H9 (cell line): Measurements from ENCODE around the gene TLN1. TPM values are rescaled to one million over a fixed set of nuclear protein-coding genes. Genes with fewer than 3 reads are reported as not detected.

ENCODE experiments used
- DNase-seq: peaks from one replicate; pipeline ENCODE4 v3.0.0-alpha.2; 2017
- H2AFZ ChIP-seq: one replicate; pipeline ENCODE4 v1.6.1; 2013; ENCODE audit warnings: mild to moderate bottlenecking, low read length, control low read depth, moderate library complexity
- H2AK5ac ChIP-seq: 2 replicates; pipeline ENCODE4 v1.6.1; 2013; ENCODE audit warnings: low read length, control low read depth, mixed read lengths; ENCODE audit not compliant: insufficient read length
- H2BK120ac ChIP-seq: one replicate; pipeline ENCODE4 v1.6.1; 2013; ENCODE audit warnings: low read depth, mild to moderate bottlenecking, low read length, control low read depth, inconsistent platforms; ENCODE audit not compliant: poor library complexity, severe bottlenecking
- H2BK12ac ChIP-seq: 2 replicates; pipeline ENCODE4 v1.6.1; 2013; ENCODE audit warnings: low read length, control low read depth, mixed read lengths, low read depth; ENCODE audit not compliant: insufficient read length
- H2BK15ac ChIP-seq: 2 replicates; pipeline ENCODE4 v1.6.1; 2013; ENCODE audit warnings: low read depth, low read length, control low read depth
- H2BK20ac ChIP-seq: one replicate; pipeline ENCODE4 v1.6.1; 2013; ENCODE audit warnings: low read depth, mild to moderate bottlenecking, low read length, control low read depth, inconsistent platforms; ENCODE audit not compliant: poor library complexity, severe bottlenecking
- H2BK5ac ChIP-seq: 2 replicates; pipeline ENCODE4 v1.6.1; 2013; ENCODE audit warnings: low read length, control low read depth, mixed read lengths; ENCODE audit not compliant: insufficient read length
- H3K14ac ChIP-seq: 2 replicates; pipeline ENCODE4 v1.6.1; 2013; ENCODE audit warnings: low read length, control low read depth; ENCODE audit not compliant: insufficient read depth
- H3K18ac ChIP-seq: 2 replicates; pipeline ENCODE4 v1.6.1; 2013; ENCODE audit warnings: low read depth, mild to moderate bottlenecking, mixed read lengths, low read length, control low read depth; ENCODE audit not compliant: insufficient read length
- H3K23ac ChIP-seq: 2 replicates; pipeline ENCODE4 v1.6.1; 2013; ENCODE audit warnings: low read length, control low read depth, mixed read lengths, low read depth; ENCODE audit not compliant: insufficient read length
- H3K23me2 ChIP-seq: 2 replicates; pipeline ENCODE4 v1.6.1; 2013; ENCODE audit warnings: low read depth, mild to moderate bottlenecking, mixed read lengths, low read length, control low read depth; ENCODE audit not compliant: insufficient read length, poor library complexity, severe bottlenecking
- H3K27ac ChIP-seq: 2 replicates; pipeline ENCODE4 v1.5.1; 2013; ENCODE audit warnings: low read length, control low read depth, mixed read lengths, low read depth; ENCODE audit not compliant: insufficient read length
- H3K27me3 ChIP-seq: 2 replicates; pipeline ENCODE4 v1.6.1; 2013; ENCODE audit warnings: low read length, control low read depth, inconsistent platforms; ENCODE audit not compliant: insufficient read depth
- H3K4ac ChIP-seq: 2 replicates; pipeline ENCODE4 v1.6.1; 2013; ENCODE audit warnings: low read depth, mild to moderate bottlenecking, control low read depth, inconsistent platforms, low read length, moderate library complexity
- H3K4me1 ChIP-seq: 2 replicates; pipeline ENCODE4 v1.6.1; 2013; ENCODE audit warnings: low read length, control low read depth, inconsistent platforms; ENCODE audit not compliant: insufficient read depth
- H3K4me2 ChIP-seq: 2 replicates; pipeline ENCODE4 v1.6.1; 2013; ENCODE audit warnings: low read length, control low read depth, mixed read lengths; ENCODE audit not compliant: insufficient read length, insufficient read depth
- H3K56ac ChIP-seq: 2 replicates; pipeline ENCODE4 v1.6.1; 2013; ENCODE audit warnings: low read depth, mild to moderate bottlenecking, mixed read lengths, low read length, control low read depth; ENCODE audit not compliant: insufficient read length
- H3K79me1 ChIP-seq: 2 replicates; pipeline ENCODE4 v1.6.1; 2013; ENCODE audit warnings: low read depth, mild to moderate bottlenecking, moderate library complexity, low read length, control low read depth, inconsistent platforms; ENCODE audit not compliant: insufficient read depth, poor library complexity, severe bottlenecking
- H3K79me2 ChIP-seq: 2 replicates; pipeline ENCODE4 v1.6.1; 2013; ENCODE audit warnings: low read length, control low read depth, inconsistent platforms; ENCODE audit not compliant: insufficient read depth
- H3K9ac ChIP-seq: 2 replicates; pipeline ENCODE4 v1.6.1; 2013; ENCODE audit warnings: low read length, control low read depth, mixed read lengths; ENCODE audit not compliant: insufficient read length; ENCODE audit errors: extremely low read depth
- H3K9me3 ChIP-seq: one replicate; pipeline ENCODE4 v1.6.1; 2013; ENCODE audit warnings: low read depth, low read length, inconsistent platforms; ENCODE audit not compliant: control insufficient read depth
- H3T11ph ChIP-seq: one replicate; pipeline ENCODE4 v1.6.1; 2013; ENCODE audit warnings: mild to moderate bottlenecking, low read length, control low read depth, inconsistent platforms
- H4K20me1 ChIP-seq: one replicate; pipeline ENCODE4 v1.6.1; 2013; ENCODE audit not compliant: control insufficient read depth, insufficient read length, insufficient read depth
- H4K5ac ChIP-seq: 2 replicates; pipeline ENCODE4 v1.6.1; 2013; ENCODE audit warnings: low read depth, mild to moderate bottlenecking, mixed read lengths, low read length, control low read depth; ENCODE audit not compliant: insufficient read length
- H4K8ac ChIP-seq: replicated peaks from 2 replicates; pipeline ENCODE4 v1.6.1; 2013; ENCODE audit warnings: low read length, control low read depth, mixed read lengths, low read depth; ENCODE audit not compliant: insufficient read length
- H4K91ac ChIP-seq: 2 replicates; pipeline ENCODE4 v1.6.1; 2013; ENCODE audit warnings: low read depth, mild to moderate bottlenecking, moderate library complexity, mixed read lengths, low read length, control low read depth; ENCODE audit not compliant: insufficient read length
- H3K27ac Mint-ChIP-seq, 3 experiments: 2 replicates in 2 of 3; 3 replicates in 1 of 3; pipeline ENCODE4 v1.8.0; 2020 to 2021; ENCODE audit warnings: mixed read lengths in 3 of 3, mild to moderate bottlenecking in 1 of 3, moderate library complexity in 1 of 3
- H3K27me3 Mint-ChIP-seq: 2 replicates; pipeline ENCODE4 v1.8.0; 2021; ENCODE audit warnings: low read depth, mild to moderate bottlenecking, moderate library complexity, mixed read lengths
- H3K36me3 Mint-ChIP-seq, 3 experiments: 2 replicates in 2 of 3; 3 replicates in 1 of 3; pipeline ENCODE4 v1.8.0; 2020 to 2021; ENCODE audit warnings: low read depth in 3 of 3, mixed read lengths in 3 of 3; ENCODE audit not compliant: insufficient read depth in 1 of 3
- H3K4me1 Mint-ChIP-seq, 2 experiments: 2 replicates each; pipeline ENCODE4 v1.8.0; 2020; ENCODE audit warnings: mixed read lengths in 2 of 2
- H3K4me3 Mint-ChIP-seq, 2 experiments: 2 replicates in 1 of 2; 3 replicates in 1 of 2; pipeline ENCODE4 v1.8.0; 2020 to 2021; ENCODE audit warnings: mild to moderate bottlenecking in 2 of 2, mixed read lengths in 2 of 2, moderate library complexity in 1 of 2
- H3K9me3 Mint-ChIP-seq, 2 experiments: 2 replicates in 1 of 2; 3 replicates in 1 of 2; pipeline ENCODE4 v1.8.0; 2020; ENCODE audit warnings: mild to moderate bottlenecking in 2 of 2, mixed read lengths in 2 of 2, moderate library complexity in 1 of 2
- WGBS: extraction: QIAGEN DNeasy Blood & Tissue Kit; methylation state at CpG from one replicate; pipeline ENCODE4 v1.1.7; 2013; ENCODE audit warnings: missing lambda C conversion rate, low lambda C conversion rate, mixed read lengths; ENCODE audit not compliant: insufficient read length; ENCODE audit errors: extremely low coverage; 5-methylcytosine and 5-hydroxymethylcytosine counted together
- total RNA-seq: library from RNA; stranded (reverse); gene quantifications from 2 replicates; pipeline ENCODE4 v1.2.1, GENCODE V29; 2021
- TF ChIP-seq, protein P1 (sequence below): fragments of 200-600 bp; sonication (generic); conservative IDR thresholded peaks from 3 replicates; pipeline ENCODE4 v1.8.0; 2021; ENCODE audit warnings: antibody characterized with exemption, mild to moderate bottlenecking

The TLN1 gene
- total RNA-seq, 1 experiment from 2014 or later: 102 TPM

DNA sequence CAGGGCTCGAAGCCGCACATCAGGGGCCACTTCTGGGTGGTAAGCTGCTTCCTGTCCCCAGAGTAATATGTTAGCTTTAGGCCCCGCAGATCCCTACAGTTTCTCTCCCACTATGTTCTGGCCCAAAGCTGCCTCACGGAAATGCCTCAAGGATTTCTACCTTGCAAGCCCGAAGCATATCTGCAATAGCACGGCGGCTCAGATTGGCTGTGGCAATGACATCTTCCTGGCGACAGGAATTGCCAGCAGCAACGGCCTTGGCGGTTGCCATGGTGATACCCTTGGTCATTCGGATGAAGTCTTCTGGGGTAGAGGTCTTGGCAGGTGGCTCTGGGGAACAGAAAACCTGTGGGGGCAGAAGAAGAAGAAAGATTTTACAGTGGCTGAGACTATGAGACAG is 32.0 kb downstream of the TLN1 start:
- no peak overlapping the region for H3K9ac ChIP-seq

More for the DNA sequence above, 32.0 kb downstream of the TLN1 start:
- Histone ChIP-seq H4K91ac (no peak overlapping the region), H3K27ac (no peak overlapping the region), H3K79me1 (no peaks in the 10 kb centered on the region), H3K9me3 (no peaks in the 10 kb centered on the region), H2BK12ac (no peak overlapping the region), H3K4me2 (no peak overlapping the region), H3K4me1 (no peaks in the 10 kb centered on the region), H2BK15ac (no peak overlapping the region), H3K18ac (no peak overlapping the region), H3T11ph (no peak overlapping the region), H4K5ac (no peak overlapping the region), H2AFZ (no peak overlapping the region), H3K23ac (no peak overlapping the region), H2BK20ac (no peak overlapping the region), H2BK120ac (no peak overlapping the region), H3K79me2 (no peaks in the 10 kb centered on the region), H3K23me2 (no peaks in the 10 kb centered on the region), H3K27me3 (no peaks in the 10 kb centered on the region), H4K8ac (no peak overlapping the region), H2AK5ac (no peak overlapping the region), H3K4ac (no peak overlapping the region), H4K20me1 (no peaks in the 10 kb centered on the region), H2BK5ac (no peak overlapping the region), H3K56ac (no peak overlapping the region), H3K14ac (no peak overlapping the region)
- WGBS: no CpG with 5 or more reads among the region's 11 CpGs
- Mint-ChIP-seq H3K4me1 (no peaks in the 10 kb centered on the region; a peak in 1 of 4 replicates), H3K9me3 (no peaks in the 10 kb centered on the region), H3K36me3 (peaks cover 2 to 27% (median 17%) of the 10 kb centered on the region in 3 experiments), H3K27ac (no peak overlapping the region), H3K27me3 (no peaks in the 10 kb centered on the region), H3K4me3 (no peak overlapping the region)
- DNase-seq: no peak
- TF ChIP-seq, protein P1, sequence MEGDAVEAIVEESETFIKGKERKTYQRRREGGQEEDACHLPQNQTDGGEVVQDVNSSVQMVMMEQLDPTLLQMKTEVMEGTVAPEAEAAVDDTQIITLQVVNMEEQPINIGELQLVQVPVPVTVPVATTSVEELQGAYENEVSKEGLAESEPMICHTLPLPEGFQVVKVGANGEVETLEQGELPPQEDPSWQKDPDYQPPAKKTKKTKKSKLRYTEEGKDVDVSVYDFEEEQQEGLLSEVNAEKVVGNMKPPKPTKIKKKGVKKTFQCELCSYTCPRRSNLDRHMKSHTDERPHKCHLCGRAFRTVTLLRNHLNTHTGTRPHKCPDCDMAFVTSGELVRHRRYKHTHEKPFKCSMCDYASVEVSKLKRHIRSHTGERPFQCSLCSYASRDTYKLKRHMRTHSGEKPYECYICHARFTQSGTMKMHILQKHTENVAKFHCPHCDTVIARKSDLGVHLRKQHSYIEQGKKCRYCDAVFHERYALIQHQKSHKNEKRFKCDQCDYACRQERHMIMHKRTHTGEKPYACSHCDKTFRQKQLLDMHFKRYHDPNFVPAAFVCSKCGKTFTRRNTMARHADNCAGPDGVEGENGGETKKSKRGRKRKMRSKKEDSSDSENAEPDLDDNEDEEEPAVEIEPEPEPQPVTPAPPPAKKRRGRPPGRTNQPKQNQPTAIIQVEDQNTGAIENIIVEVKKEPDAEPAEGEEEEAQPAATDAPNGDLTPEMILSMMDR: no peak
